ENCODE data around the gene TMX2. TPM values are rescaled to one million over a fixed set of nuclear protein-coding genes. Genes with fewer than 3 reads are reported as not detected.

TMX2 gene
- total and polyA plus RNA-seq, 9 of the 15 experiments (the other 6 are each of a cell fraction or from before 2014, with no cell fraction given): 176 to 433 (median 227) TPM

DNA sequence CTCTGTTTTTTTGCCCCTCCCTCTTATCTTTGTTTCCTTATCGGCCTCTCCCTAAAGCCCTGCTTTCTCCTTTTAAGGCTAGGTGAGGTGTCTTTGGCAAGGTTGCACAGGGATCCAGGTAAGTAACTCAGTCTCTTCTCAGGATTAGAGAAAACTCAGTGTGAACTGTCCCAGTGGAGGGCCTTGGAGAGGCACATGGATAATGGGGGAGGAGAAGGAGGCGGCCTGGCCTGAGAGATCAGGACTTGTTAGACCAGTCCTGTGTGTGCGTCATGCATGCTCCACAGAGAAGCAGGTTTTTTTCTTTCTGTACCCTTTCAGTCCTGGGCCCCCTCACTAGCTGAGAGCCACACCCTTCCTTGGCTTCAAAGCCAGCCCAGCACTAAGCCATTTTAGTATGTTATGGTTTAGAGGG lies 69.1 kb downstream of the TMX2 start:
- peaks cover 26 to 56% of the 10 kb centered on the region in 2 experiments for H3K4me1 ChIP-seq (replicated peaks in 1 of 2; ENCODE audit: control insufficient read depth in 2 of 2, insufficient read depth in 2 of 2, low read length in 2 of 2)
- H3K27me3 ChIP-seq (ENCODE audit: control insufficient read depth in 2 of 2, insufficient read depth in 2 of 2, low read length in 2 of 2): no peaks in the 10 kb centered on the region
- no peaks in the 10 kb centered on the region for H3K9me1 ChIP-seq (ENCODE audit: control insufficient read depth, insufficient read depth, low read length)
- no peak overlapping the region; a peak in 2 of 4 replicates for H3K9ac ChIP-seq (ENCODE audit: insufficient read depth in 1 of 2, low read depth in 2 of 2, low read length in 2 of 2)
- H3K79me2 ChIP-seq (ENCODE audit: control insufficient read depth, insufficient read depth, low read length): peaks cover 85% of the 10 kb centered on the region
- H3K4me2 ChIP-seq (ENCODE audit: insufficient read depth, low read length): no peak overlapping the region
- ChIA-PET CTCF (ENCODE audit: low intra/inter-chr PET ratio) (no interaction called here), POLR2A (interaction anchor here (1.0 to 9.4 kb wide), 3 partner anchors 8 to 18 kb away, joined by 3 to 88 read pairs (median 3); partner anchors contain the start of gene CTNND1)
- in situ Hi-C loops (cut with MboI) (no loop called here), intact Hi-C loops (cut with micrococcal nuclease) (no loop called here)
- peak; percentile 26 for FAIRE-seq
- no TSS peak for BruUV-seq (replicated peaks)
- no peak overlapping the region for H3K27ac ChIP-seq (ENCODE audit: extremely low read depth, low read depth, low read length)
- H3K4me3 ChIP-seq: no peak overlapping the region
- no peak overlapping the region for H2AFZ ChIP-seq (ENCODE audit: low read depth, low read length)
- 10% methylated on average over 1 of the region's 3 CpGs for WGBS (ENCODE audit: insufficient coverage, low coverage, missing lambda C conversion rate)
- DNase-seq (ENCODE audit: extremely low read depth in 1 of 4, low spot score in 3 of 4): peak in 3 of 4 experiments; percentile 38 to 60 (median 42)
- peak; percentile 56 for ATAC-seq
- peaks cover 53% of the 10 kb centered on the region for H4K20me1 ChIP-seq (replicated peaks; ENCODE audit: control insufficient read depth, insufficient read depth, low read length)
- no peaks in the 10 kb centered on the region for H3K9me3 ChIP-seq (replicated peaks; ENCODE audit: control insufficient read depth, insufficient read depth, low read depth, low read length)
- peaks cover 5% of the 10 kb centered on the region; the same call in 2 of the 3 replicates for H3K36me3 ChIP-seq (ENCODE audit: control insufficient read depth, insufficient read depth, low read length)
- TF ChIP-seq USF1 (CRISPR knock-in tag; IDR thresholded peaks at IDR 0.05): no peak
- no peak for TF ChIP-seq ZNF740 (CRISPR knock-in tag; IDR thresholded peaks at IDR 0.05)
- no peak for TF ChIP-seq ZNF740 (tag; IDR thresholded peaks at IDR 0.05)
- TF ChIP-seq SMARCE1 (IDR thresholded peaks at IDR 0.05): no peak
- 0 out of 2 replicates have a peak, but pooled peaks have one; percentile 8 for TF ChIP-seq ARID1B (IDR thresholded peaks at IDR 0.05)
- TF ChIP-seq SRF (CRISPR knock-in tag; IDR thresholded peaks at IDR 0.05): peak in 1 of 2 experiments; percentile 92; a peak in 2 of 4 replicates
- TF ChIP-seq, protein P1, sequence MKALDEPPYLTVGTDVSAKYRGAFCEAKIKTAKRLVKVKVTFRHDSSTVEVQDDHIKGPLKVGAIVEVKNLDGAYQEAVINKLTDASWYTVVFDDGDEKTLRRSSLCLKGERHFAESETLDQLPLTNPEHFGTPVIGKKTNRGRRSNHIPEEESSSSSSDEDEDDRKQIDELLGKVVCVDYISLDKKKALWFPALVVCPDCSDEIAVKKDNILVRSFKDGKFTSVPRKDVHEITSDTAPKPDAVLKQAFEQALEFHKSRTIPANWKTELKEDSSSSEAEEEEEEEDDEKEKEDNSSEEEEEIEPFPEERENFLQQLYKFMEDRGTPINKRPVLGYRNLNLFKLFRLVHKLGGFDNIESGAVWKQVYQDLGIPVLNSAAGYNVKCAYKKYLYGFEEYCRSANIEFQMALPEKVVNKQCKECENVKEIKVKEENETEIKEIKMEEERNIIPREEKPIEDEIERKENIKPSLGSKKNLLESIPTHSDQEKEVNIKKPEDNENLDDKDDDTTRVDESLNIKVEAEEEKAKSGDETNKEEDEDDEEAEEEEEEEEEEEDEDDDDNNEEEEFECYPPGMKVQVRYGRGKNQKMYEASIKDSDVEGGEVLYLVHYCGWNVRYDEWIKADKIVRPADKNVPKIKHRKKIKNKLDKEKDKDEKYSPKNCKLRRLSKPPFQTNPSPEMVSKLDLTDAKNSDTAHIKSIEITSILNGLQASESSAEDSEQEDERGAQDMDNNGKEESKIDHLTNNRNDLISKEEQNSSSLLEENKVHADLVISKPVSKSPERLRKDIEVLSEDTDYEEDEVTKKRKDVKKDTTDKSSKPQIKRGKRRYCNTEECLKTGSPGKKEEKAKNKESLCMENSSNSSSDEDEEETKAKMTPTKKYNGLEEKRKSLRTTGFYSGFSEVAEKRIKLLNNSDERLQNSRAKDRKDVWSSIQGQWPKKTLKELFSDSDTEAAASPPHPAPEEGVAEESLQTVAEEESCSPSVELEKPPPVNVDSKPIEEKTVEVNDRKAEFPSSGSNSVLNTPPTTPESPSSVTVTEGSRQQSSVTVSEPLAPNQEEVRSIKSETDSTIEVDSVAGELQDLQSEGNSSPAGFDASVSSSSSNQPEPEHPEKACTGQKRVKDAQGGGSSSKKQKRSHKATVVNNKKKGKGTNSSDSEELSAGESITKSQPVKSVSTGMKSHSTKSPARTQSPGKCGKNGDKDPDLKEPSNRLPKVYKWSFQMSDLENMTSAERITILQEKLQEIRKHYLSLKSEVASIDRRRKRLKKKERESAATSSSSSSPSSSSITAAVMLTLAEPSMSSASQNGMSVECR (CRISPR knock-in tag; IDR thresholded peaks at IDR 0.05): no peak
- no peak for TF ChIP-seq ZNF197 (CRISPR knock-in tag; IDR thresholded peaks at IDR 0.05; ENCODE audit: low read depth)
- TF ChIP-seq ZNF239 (CRISPR knock-in tag; IDR thresholded peaks at IDR 0.05): no peak
- TF ChIP-seq ZEB2 (IDR thresholded peaks at IDR 0.05): peak; percentile 54; the same call in 1 of the 2 replicates
- no peak for TF ChIP-seq U2AF2 (optimal IDR thresholded peaks at IDR 0.05; ENCODE audit: low read depth, low read length)
- TF ChIP-seq NUFIP1 (IDR thresholded peaks at IDR 0.05; ENCODE audit: partially characterized antibody): no peak
- TF ChIP-seq VEZF1 (CRISPR knock-in tag; IDR thresholded peaks at IDR 0.05): peak; percentile 32; the same call in 1 of the 2 replicates
- no peak for TF ChIP-seq IFI16 (CRISPR knock-in tag; IDR thresholded peaks at IDR 0.05)
- peak; percentile 33; the same call in 1 of the 2 replicates for TF ChIP-seq CTBP1 (IDR thresholded peaks at IDR 0.05; ENCODE audit: borderline replicate concordance)
- no peak for TF ChIP-seq ELF4 (CRISPR knock-in tag; IDR thresholded peaks at IDR 0.05)
- TF ChIP-seq DPF2 (IDR thresholded peaks at IDR 0.05): peak; percentile 55; the same call in 1 of the 2 replicates
